Measurements from ENCODE around the gene TLN1. TPM values are rescaled to one million over a fixed set of nuclear protein-coding genes. Genes with fewer than 3 reads are reported as not detected.

Gene TLN1
- total RNA-seq, 4 donors from 2014 or later, result 888 to 1,583 (median 1,047) TPM

DNA sequence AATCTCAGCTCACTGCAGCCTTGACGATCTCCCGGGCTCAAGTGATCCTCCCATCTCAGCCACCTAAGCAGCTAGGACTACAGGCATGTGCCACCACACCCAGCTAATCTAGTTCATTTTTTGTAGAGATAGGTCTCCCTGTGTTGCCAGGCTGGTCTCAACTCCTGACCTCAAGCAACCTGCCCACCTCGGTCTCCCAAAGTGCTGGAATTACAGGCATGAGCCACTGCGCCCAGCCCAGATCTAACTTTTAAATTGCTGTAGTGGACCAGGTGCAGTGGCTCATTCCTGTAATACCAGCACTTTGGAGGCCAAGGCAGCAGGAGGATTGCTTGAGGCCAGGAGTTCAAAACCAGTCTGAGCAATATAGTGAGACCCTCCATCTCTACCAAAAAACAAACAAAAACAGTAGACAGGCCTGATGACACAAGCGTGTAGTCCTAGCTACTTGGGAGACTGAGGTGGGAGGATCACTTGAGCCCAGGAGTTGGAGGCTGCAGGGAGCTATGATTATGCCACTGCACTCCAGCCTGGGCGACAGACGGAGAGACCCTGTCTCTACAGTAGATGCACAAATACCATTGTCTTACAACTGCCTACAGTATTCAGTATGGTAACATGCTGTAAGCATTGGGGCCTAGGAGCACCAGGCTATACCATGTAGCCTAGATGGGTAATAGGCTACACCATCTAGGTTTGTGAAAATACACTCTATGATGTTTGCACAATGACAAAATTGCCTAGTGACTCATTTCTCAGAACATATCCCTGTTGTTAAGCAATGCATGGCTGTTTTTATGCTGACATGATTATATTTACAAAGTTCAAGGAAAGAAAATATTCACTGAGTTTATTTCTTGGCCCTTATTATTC is 79.8 kb downstream of the TLN1 start:
- H3K27ac ChIP-seq, result no peak overlapping the region
- no peaks in the 10 kb centered on the region for H3K36me3 ChIP-seq
- 69 to 83% methylated on average over 3 of the region's 7 CpGs for WGBS, 2 donors (ENCODE audit: low coverage in 1 of 2)
- peaks cover 0 to 30% (median 2%) of the 10 kb centered on the region in 3 donors for H3K4me1 ChIP-seq
- no peaks in the 10 kb centered on the region for H3K27me3 ChIP-seq
- ATAC-seq, result no peak
- no peak overlapping the region for H3K4me3 ChIP-seq
- H3K9me3 ChIP-seq, result no peaks in the 10 kb centered on the region
- no peak for TF ChIP-seq EP300 (IDR thresholded peaks at IDR 0.05)
- no peak for TF ChIP-seq CTCF (IDR thresholded peaks at IDR 0.05)
- no peak for TF ChIP-seq POLR2A (IDR thresholded peaks at IDR 0.05)
- TF ChIP-seq POLR2AphosphoS5 (IDR thresholded peaks at IDR 0.05), result no peak

GRCh38 chr9:35650341-35651158 is 81.4 kb downstream of the TLN1 start, which contains the start of gene SIT1:
Gene SIT1, minus strand, starts transcription at chr9:35650931. Its CDS starts 78 bp downstream, at chr9:35650853.
- peaks cover 0 to 32% (median 7%) of the 10 kb centered on the region in 3 donors for H3K4me1 ChIP-seq
- 40 to 90% methylated on average over 1 to 7 of the region's 22 CpGs for WGBS, 2 donors (ENCODE audit: low coverage in 1 of 2)
- peak within 1 kb of the TSS in 1 of 2 donors; percentile 10 for H3K4me3 ChIP-seq
- no peaks in the 10 kb centered on the region for H3K9me3 ChIP-seq
- H3K27ac ChIP-seq, result peak within 1 kb of the TSS in 1 of 4 donors; percentile 43
- H3K27me3 ChIP-seq, result no peaks in the 10 kb centered on the region
- H3K36me3 ChIP-seq, result no peaks in the 10 kb centered on the region
- no peak for ATAC-seq
- TF ChIP-seq EP300 (IDR thresholded peaks at IDR 0.05) (no peak), CTCF (IDR thresholded peaks at IDR 0.05) (no peak), POLR2A (IDR thresholded peaks at IDR 0.05) (no peak), POLR2AphosphoS5 (IDR thresholded peaks at IDR 0.05) (no peak)

- Histone ChIP-seq H3K27ac (peak overlapping the region in 1 of 4 donors; percentile 43), H3K4me1 (peaks cover 0 to 33% (median 7%) of the 10 kb centered on the region in 3 donors), H3K9me3 (no peaks in the 10 kb centered on the region), H3K4me3 (peak overlapping the region in 1 of 2 donors; percentile 10), H3K27me3 (no peaks in the 10 kb centered on the region), H3K36me3 (no peaks in the 10 kb centered on the region)
- TF ChIP-seq POLR2AphosphoS5 (IDR thresholded peaks at IDR 0.05) (no peak), EP300 (IDR thresholded peaks at IDR 0.05) (no peak), CTCF (IDR thresholded peaks at IDR 0.05) (no peak), POLR2A (IDR thresholded peaks at IDR 0.05) (no peak)
- ATAC-seq, result no peak
- 38 to 80% methylated on average over 1 to 6 of the region's 26 CpGs for WGBS, 2 donors (ENCODE audit: low coverage in 1 of 2)
Observed at GRCh38 chr9:35649431-35650340, 82.3 kb downstream of the TLN1 start.

Small RNA genes lying within 50 kb of the gene (small RNA-seq; reads per million reads assigned to genes)
- gene MIR6853 (0 to 0.62 (median 0.06) reads per million in 4 donors), gene RMRP (0 reads per million in 4 donors), gene RN7SL22P (0 reads per million in 4 donors)

Other genes with a start within 250 kb of the TLN1 start
- gene RUSC2, start 242.1 kb downstream of the TLN1 start, total RNA-seq, result 10 to 100 TPM; 43.8 to 85.4 (median 59.6) TPM
- gene TESK1, start 126.9 kb downstream of the TLN1 start, total RNA-seq, result 10 to 100 TPM; 38.2 to 77.1 (median 40.2) TPM
- 1 to 10 TPM; 1.0 to 2.0 (median 1.5) TPM for gene CD72, start 113.8 kb downstream of the TLN1 start, total RNA-seq
- 1 to 10 TPM in 3 of 4 donors, not detected in 1; 1.2 to 1.6 (median 1.6) TPM for gene SIT1, start 81.3 kb downstream of the TLN1 start, total RNA-seq
- gene RMRP, start 74.2 kb downstream of the TLN1 start, total RNA-seq, result 1,000 to 10,000 TPM; 1,650 to 4,855 (median 3,807) TPM
- 10 to 100 TPM; 61.9 to 94.2 (median 87.0) TPM for gene CCDC107, start 73.9 kb downstream of the TLN1 start, total RNA-seq
- 1 to 10 TPM in 2 of 4 donors, under 1 TPM in 2; 0.52 to 2.2 (median 0.81) TPM for gene ARHGEF39, start 67.0 kb downstream of the TLN1 start, total RNA-seq
- gene CA9, start 58.3 kb downstream of the TLN1 start, total RNA-seq, result 1 to 10 TPM in 1 of 4 donors, not detected in 3; 3.9 TPM
- over 10,000 TPM in 3 of 4 donors, 1,000 to 10,000 TPM in 1; 7,572 to 13,568 (median 12,084) TPM for gene TPM2, start 42.3 kb downstream of the TLN1 start, total RNA-seq
- gene CREB3, start 471 bp upstream of the TLN1 start, total RNA-seq, result 100 to 1,000 TPM in 1 of 4 donors, 10 to 100 TPM in 3; 75.0 to 104 (median 83.7) TPM
- 10 to 100 TPM; 35.3 to 81.1 (median 54.3) TPM for gene GBA2, start 17.0 kb upstream of the TLN1 start, total RNA-seq
- 10 to 100 TPM; 19.7 to 34.4 (median 23.4) TPM for gene RGP1, start 17.1 kb upstream of the TLN1 start, total RNA-seq
- 1 to 10 TPM in 1 of 4 donors, not detected in 3; 2.0 TPM for gene MSMP, start 22.1 kb upstream of the TLN1 start, total RNA-seq
- gene NPR2, start 59.4 kb upstream of the TLN1 start, total RNA-seq, result 10 to 100 TPM; 12.7 to 39.3 (median 34.5) TPM
- 1 to 10 TPM in 3 of 4 donors, under 1 TPM in 1; 0.81 to 2.1 (median 1.4) TPM for gene SPAG8, start 80.1 kb upstream of the TLN1 start, total RNA-seq
- gene HINT2, start 82.8 kb upstream of the TLN1 start, total RNA-seq, result 10 to 100 TPM; 12.7 to 29.4 (median 18.7) TPM
- gene FAM221B, start 96.5 kb upstream of the TLN1 start, total RNA-seq, result not detected
- gene TMEM8B, start 97.0 kb upstream of the TLN1 start, total RNA-seq, result 10 to 100 TPM; 11.7 to 23.8 (median 18.6) TPM
- not detected for gene OR13J1, start 138.2 kb upstream of the TLN1 start, total RNA-seq
- gene HRCT1, start 174.0 kb upstream of the TLN1 start, total RNA-seq, result 10 to 100 TPM in 3 of 4 donors, 1 to 10 TPM in 1; 4.0 to 32.7 (median 17.0) TPM
- 1 to 10 TPM in 3 of 4 donors, under 1 TPM in 1; 0.62 to 5.5 (median 2.6) TPM for gene SPAAR, start 177.3 kb upstream of the TLN1 start, total RNA-seq
- not detected for gene OR2S2, start 226.0 kb upstream of the TLN1 start, total RNA-seq

Measured in gastroesophageal sphincter (tissue), 4 donors.